HG02870 (cell line): ENCODE results near the gene CCDC54.

ENCODE experiments used
- ATAC-seq: cut with Tn5 transposase; IDR thresholded peaks from one replicate; pipeline ENCODE4 v1.9.1; 2021; ENCODE audit warnings: mild to moderate bottlenecking, moderate library complexity; ENCODE audit not compliant: unreplicated experiment

The CCDC54 gene

GRCh38 chr3:107392549-107393165, 15.4 kb downstream of the CCDC54 start:
- ATAC-seq = no peak

- ATAC-seq = no peak
Measured at GRCh38 chr3:107394502-107394901, 17.3 kb downstream of the CCDC54 start.

DNA sequence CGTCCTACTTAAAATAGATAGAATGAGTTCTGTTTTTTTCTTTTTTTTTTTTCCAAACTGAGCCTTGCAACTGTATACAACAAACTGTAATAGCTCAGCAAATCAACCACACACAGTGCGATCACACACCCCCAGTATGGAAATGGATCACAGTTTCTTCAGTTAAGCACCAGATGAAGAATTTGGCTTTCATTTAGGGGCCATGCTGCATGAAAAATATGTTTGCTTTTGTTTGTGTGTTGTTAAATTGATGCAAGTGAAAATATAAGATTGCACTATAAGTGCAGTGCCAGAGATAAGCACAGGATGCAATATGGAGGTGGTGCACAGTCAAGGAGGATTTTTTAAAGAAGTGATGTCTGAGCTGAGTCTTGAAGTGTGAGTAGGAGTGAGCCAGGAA, 17.8 kb downstream of the CCDC54 start:
- no peak for ATAC-seq

- ATAC-seq = no peak
Measured at GRCh38 chr3:107401301-107401700, 24.1 kb downstream of the CCDC54 start.

DNA sequence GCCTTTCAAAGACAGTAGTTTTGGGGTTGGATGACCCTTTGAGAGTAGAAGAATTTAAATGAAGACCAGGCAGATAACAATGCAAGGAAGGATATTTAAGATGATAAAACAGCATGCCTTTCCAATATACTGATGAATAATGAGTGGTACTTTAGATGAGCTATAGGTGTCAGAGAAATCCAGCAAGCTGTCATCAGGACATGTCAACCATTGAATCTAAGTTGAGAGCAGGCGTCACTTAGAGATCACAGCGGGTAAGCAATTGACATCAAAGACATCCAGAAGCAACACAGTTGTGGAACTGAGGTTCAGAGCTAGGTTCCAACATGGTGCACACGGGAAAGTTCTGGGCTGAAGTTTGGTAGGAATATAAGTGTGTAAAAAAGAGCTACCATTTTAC, 25.0 kb downstream of the CCDC54 start:
- ATAC-seq = no peak

GRCh38 chr3:107404727-107405469, 27.7 kb downstream of the CCDC54 start:
- ATAC-seq = no peak

DNA sequence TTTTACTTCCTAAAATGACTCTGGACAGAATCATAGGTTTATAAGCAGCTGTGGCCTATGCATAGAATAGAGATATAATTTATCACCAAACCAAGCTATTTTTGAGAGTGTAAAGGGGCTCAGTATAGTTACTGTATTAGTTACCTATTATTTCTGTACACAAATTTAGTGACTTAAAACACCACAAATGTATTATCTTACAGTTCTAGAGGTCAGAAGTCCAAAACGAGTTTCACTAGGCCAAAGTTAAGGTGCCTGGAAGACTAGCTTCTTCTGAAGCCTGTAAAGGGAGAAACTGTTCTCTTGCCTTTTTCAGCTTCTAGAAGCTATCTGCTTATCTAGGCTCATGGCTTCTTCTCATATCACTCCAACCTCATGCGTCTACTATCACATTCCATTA, 30.1 kb downstream of the CCDC54 start:
- no peak for ATAC-seq

- no peak for ATAC-seq
Measured at GRCh38 chr3:107408513-107408912, 31.3 kb downstream of the CCDC54 start.

GRCh38 chr3:107409365-107409764, 32.1 kb downstream of the CCDC54 start:
- no peak for ATAC-seq

DNA sequence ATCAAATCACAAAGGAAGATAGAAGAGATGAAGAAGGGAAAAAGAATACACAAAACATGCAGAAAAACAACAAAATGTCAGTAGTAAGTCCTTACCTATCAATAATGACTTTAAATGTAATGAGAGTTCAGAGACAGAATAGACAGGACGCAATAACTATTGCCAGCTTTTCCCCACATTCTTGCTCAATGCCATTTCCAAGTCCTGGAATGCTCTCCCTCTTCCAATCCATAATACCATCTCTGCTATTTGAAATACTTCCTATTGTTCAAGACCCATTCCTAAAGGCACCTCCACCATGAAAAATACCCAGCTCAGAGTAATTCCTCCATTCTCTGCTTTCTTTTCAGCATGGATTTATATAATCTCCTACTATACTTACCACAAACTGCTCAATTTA, 33.4 kb downstream of the CCDC54 start:
- ATAC-seq = no peak

- no peak for ATAC-seq
Measured at GRCh38 chr3:107411056-107411455, 33.8 kb downstream of the CCDC54 start.

DNA sequence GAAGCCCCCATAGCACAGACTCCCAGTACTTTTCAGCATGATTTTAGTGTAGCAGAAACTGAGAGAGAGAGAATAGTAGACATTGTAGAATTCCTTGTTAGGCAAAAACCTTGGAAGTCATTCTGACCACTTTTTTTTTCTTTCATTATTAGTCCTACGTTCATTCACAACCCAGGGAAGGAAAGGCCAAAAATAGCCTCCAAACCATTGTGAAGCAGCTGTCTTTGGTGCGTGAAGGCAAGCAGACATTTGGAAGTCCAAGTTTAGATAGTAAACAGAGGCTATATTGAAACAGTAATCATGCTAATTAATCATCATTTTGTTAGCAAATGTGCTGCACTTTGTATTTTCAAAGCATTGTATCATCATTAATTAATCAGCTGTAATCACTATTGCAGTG, 34.5 kb downstream of the CCDC54 start:
- no peak for ATAC-seq

- no peak for ATAC-seq
Measured at GRCh38 chr3:107412376-107412775, 35.1 kb downstream of the CCDC54 start.

- no peak for ATAC-seq
Measured at GRCh38 chr3:107413264-107413663, 36.0 kb downstream of the CCDC54 start.

DNA sequence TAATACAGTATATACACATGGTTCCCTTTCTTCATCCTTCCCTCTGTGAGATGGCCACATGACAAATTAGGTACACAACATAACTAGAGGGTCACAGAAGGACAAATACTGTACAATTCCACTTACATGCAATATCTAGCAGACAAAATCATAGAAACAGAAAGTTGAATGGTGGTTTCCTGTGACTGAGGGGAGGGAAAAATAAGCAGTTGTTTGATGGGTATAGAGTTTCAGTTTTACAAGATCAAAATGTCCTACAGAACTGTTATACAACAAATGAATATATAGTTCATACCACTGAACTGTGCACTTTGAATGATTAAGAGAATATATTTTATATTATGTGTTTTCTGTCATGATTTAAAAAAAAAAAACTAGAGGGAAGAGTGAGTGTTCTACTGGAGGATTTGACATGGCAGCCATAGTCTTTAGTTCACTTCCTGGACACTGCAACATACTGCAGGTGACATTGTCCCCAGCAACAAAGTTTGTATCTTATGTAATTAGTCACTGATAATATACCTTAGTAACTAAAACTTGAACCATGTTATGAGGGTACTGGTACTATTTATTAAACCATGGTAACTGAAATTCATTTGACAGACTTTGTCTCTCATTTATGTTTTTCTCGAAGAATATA, 37.2 kb downstream of the CCDC54 start:
- ATAC-seq = peak; percentile 75

GRCh38 chr3:107416138-107416537, 38.9 kb downstream of the CCDC54 start:
- no peak for ATAC-seq

DNA sequence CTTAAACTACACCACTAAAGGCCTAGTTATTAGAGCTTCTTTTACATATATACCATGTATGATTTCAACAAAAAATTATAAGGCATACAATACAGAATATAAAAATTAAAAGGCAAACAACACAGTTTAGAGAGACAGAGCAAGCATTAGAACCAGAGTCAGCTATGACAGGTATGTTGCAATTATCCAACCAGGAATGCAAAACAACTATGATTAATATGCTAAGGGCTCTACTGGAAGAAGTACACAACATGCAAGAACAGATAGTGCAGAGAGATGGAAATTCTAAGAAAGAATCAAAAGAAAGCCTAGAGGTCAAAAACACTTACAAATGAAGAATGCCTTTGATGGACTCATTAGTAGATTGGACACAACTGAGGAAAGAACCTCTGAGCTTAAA, 39.6 kb downstream of the CCDC54 start:
- no peak for ATAC-seq

- ATAC-seq = peak; percentile 74
Measured at GRCh38 chr3:107421170-107421792, 44.0 kb downstream of the CCDC54 start.

- no peak for ATAC-seq
Measured at GRCh38 chr3:107421881-107422280, 44.6 kb downstream of the CCDC54 start.

- no peak for ATAC-seq
Measured at GRCh38 chr3:107425033-107425432, 47.8 kb downstream of the CCDC54 start.

DNA sequence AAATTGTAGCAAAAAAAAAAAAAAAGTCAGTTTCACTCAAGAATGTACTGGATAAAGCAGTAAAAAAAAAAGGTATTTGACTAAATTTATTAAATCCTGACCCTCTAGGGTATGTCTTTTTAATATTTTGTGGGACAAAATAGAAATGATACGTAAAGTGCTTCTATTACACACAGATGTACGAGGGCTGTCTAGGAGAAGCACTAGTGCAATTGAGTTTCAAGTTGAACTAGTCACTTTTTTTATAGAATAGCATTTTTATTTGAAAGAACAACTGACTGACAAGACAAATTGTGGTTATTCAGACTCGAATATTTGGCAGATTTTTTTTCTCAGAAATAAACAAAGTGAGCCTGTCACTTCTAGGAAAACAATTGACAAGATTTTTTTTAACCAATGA, 49.0 kb downstream of the CCDC54 start:
- ATAC-seq = no peak
